ENCODE measurements around the gene SLAMF8. TPM values are rescaled to one million over a fixed set of nuclear protein-coding genes. Genes with fewer than 3 reads are reported as not detected.
A peak's percentile ranks its signal among the peaks of the same experiment; 100 is the strongest.

SLAMF8 gene
- total RNA-seq, 4 donors from 2014 or later, result 0.49 to 9.0 (median 3.1) TPM

GRCh38 chr1:159860456-159860855 lies 33.8 kb downstream of the SLAMF8 start:
- H3K27me3 ChIP-seq, result no peaks in the 10 kb centered on the region
- TF ChIP-seq POLR2A (IDR thresholded peaks at IDR 0.05), result no peak
- TF ChIP-seq CTCF (IDR thresholded peaks at IDR 0.05), result no peak
- 33% methylated on average over 1 of the region's 3 CpGs; no CpG with 5 or more reads in 1 of the 2 donors for WGBS, 2 donors
- no peaks in the 10 kb centered on the region for H3K9me3 ChIP-seq
- intact Hi-C loops (cut with DNase I), result no loop called here
- H3K27ac ChIP-seq, result peak overlapping the region; percentile 42 to 89 (median 84)
- H3K36me3 ChIP-seq, result no peaks in the 10 kb centered on the region
- DNase-seq, result no peak
- H3K4me3 ChIP-seq, result no peak overlapping the region
- H3K4me1 ChIP-seq, result peaks cover 8 to 57% (median 18%) of the 10 kb centered on the region in 3 donors

GRCh38 chr1:159861218-159861617 lies 34.5 kb downstream of the SLAMF8 start:
- Histone ChIP-seq H3K9me3 (no peaks in the 10 kb centered on the region), H3K27me3 (no peaks in the 10 kb centered on the region), H3K4me3 (no peak overlapping the region), H3K27ac (peak overlapping the region in 2 of 4 donors; percentile 86 to 89), H3K4me1 (peaks cover 11 to 57% (median 16%) of the 10 kb centered on the region in 3 donors), H3K36me3 (no peaks in the 10 kb centered on the region)
- intact Hi-C loops (cut with DNase I), result no loop called here
- 79 to 87% methylated on average over 7 of the region's 8 CpGs for WGBS, 2 donors
- no peak for DNase-seq
- TF ChIP-seq CTCF (IDR thresholded peaks at IDR 0.05), result no peak
- TF ChIP-seq POLR2A (IDR thresholded peaks at IDR 0.05), result no peak

- Histone ChIP-seq H3K4me3 (no peak overlapping the region), H3K27me3 (no peaks in the 10 kb centered on the region), H3K4me1 (peaks cover 11 to 63% (median 18%) of the 10 kb centered on the region in 3 donors), H3K27ac (no peak overlapping the region), H3K9me3 (no peaks in the 10 kb centered on the region), H3K36me3 (no peaks in the 10 kb centered on the region)
- DNase-seq, result no peak
- TF ChIP-seq POLR2A (IDR thresholded peaks at IDR 0.05), result no peak
- intact Hi-C loops (cut with DNase I), result no loop called here
- 77 to 93% methylated on average over 2 to 4 of the region's 5 CpGs for WGBS, 2 donors
Measured at GRCh38 chr1:159862031-159862430, 35.4 kb downstream of the SLAMF8 start.

- WGBS, 2 donors, result 94 to 100% methylated on average over 2 of the region's 4 CpGs
- Histone ChIP-seq H3K27me3 (no peaks in the 10 kb centered on the region), H3K36me3 (no peaks in the 10 kb centered on the region), H3K4me3 (no peak within 1 kb of the TSS), H3K4me1 (peaks cover 12 to 68% (median 23%) of the 10 kb centered on the region in 3 donors), H3K27ac (no peak within 1 kb of the TSS), H3K9me3 (no peaks in the 10 kb centered on the region)
- intact Hi-C loops (cut with DNase I), result no loop called here
- TF ChIP-seq POLR2A (IDR thresholded peaks at IDR 0.05) (no peak), CTCF (IDR thresholded peaks at IDR 0.05) (no peak)
- no peak for DNase-seq
Measured at GRCh38 chr1:159862557-159862956, 35.9 kb downstream of the SLAMF8 start, which contains the start of gene VSIG8. Gene VSIG8, minus strand, starts transcription at chr1:159862657. Its CDS starts 136 bp downstream, at chr1:159862521.

GRCh38 chr1:159864262-159864661 lies 37.6 kb downstream of the SLAMF8 start:
- Histone ChIP-seq H3K27me3 (peaks cover 0 to 3% (median 0%) of the 10 kb centered on the region in 4 donors), H3K4me3 (no peak overlapping the region), H3K4me1 (peaks cover 29 to 74% (median 34%) of the 10 kb centered on the region in 3 donors), H3K27ac (no peak overlapping the region), H3K9me3 (no peaks in the 10 kb centered on the region), H3K36me3 (no peaks in the 10 kb centered on the region)
- TF ChIP-seq CTCF (IDR thresholded peaks at IDR 0.05), result no peak
- no peak for TF ChIP-seq POLR2A (IDR thresholded peaks at IDR 0.05)
- 81 to 92% methylated on average over 2 of the region's 2 CpGs for WGBS, 2 donors
- intact Hi-C loops (cut with DNase I), result no loop called here
- no peak for DNase-seq

- H3K4me1 ChIP-seq, result peaks cover 27 to 72% (median 31%) of the 10 kb centered on the region in 3 donors
- H3K36me3 ChIP-seq, result no peaks in the 10 kb centered on the region
- TF ChIP-seq CTCF (IDR thresholded peaks at IDR 0.05) (no peak), POLR2A (IDR thresholded peaks at IDR 0.05) (no peak)
- peaks cover 0 to 10% (median 0%) of the 10 kb centered on the region in 4 donors for H3K27me3 ChIP-seq
- H3K4me3 ChIP-seq, result no peak overlapping the region
- DNase-seq, result no peak
- intact Hi-C loops (cut with DNase I), result no loop called here
- H3K27ac ChIP-seq, result peak overlapping the region in 3 of 4 donors; percentile 36 to 85 (median 80)
- H3K9me3 ChIP-seq, result no peaks in the 10 kb centered on the region
- WGBS, 2 donors, result 20 to 67% methylated on average over 1 of the region's 1 CpG
Measured at GRCh38 chr1:159866066-159866465, 39.4 kb downstream of the SLAMF8 start.

All from esophagus squamous epithelium (tissue), 5 donors.